GM12874 (cell line): ENCODE measurements around the gene CRYBG3.

ENCODE experiments used
- TF ChIP-seq, protein P1 (sequence below): IDR thresholded peaks from 2 replicates; pipeline ENCODE4 v1.5.1; 2011; ENCODE audit warnings: low read depth, mild to moderate bottlenecking, control low read depth, low read length, moderate library complexity; ENCODE audit not compliant: insufficient read depth

The CRYBG3 gene

DNA sequence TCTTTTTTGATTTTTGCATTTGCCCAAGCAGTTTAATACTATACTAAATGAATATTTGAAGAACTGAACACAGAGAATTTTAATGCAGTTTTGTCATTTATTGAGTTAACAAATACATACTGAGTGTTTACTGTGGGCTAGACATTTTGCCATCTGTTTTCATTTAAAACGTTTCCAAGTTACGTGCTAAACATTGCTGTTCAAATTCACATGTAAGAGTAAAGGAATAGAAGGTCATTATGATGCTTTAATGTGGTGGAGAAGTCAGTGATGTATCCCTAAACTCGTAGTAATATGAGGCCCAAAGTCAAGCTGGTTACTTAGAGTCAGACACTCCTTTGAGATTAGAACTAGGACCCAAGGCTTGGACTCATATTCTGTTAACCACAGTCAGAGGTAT lies 49.4 kb downstream of the CRYBG3 start:
- TF ChIP-seq, protein P1, sequence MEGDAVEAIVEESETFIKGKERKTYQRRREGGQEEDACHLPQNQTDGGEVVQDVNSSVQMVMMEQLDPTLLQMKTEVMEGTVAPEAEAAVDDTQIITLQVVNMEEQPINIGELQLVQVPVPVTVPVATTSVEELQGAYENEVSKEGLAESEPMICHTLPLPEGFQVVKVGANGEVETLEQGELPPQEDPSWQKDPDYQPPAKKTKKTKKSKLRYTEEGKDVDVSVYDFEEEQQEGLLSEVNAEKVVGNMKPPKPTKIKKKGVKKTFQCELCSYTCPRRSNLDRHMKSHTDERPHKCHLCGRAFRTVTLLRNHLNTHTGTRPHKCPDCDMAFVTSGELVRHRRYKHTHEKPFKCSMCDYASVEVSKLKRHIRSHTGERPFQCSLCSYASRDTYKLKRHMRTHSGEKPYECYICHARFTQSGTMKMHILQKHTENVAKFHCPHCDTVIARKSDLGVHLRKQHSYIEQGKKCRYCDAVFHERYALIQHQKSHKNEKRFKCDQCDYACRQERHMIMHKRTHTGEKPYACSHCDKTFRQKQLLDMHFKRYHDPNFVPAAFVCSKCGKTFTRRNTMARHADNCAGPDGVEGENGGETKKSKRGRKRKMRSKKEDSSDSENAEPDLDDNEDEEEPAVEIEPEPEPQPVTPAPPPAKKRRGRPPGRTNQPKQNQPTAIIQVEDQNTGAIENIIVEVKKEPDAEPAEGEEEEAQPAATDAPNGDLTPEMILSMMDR: no peak

DNA sequence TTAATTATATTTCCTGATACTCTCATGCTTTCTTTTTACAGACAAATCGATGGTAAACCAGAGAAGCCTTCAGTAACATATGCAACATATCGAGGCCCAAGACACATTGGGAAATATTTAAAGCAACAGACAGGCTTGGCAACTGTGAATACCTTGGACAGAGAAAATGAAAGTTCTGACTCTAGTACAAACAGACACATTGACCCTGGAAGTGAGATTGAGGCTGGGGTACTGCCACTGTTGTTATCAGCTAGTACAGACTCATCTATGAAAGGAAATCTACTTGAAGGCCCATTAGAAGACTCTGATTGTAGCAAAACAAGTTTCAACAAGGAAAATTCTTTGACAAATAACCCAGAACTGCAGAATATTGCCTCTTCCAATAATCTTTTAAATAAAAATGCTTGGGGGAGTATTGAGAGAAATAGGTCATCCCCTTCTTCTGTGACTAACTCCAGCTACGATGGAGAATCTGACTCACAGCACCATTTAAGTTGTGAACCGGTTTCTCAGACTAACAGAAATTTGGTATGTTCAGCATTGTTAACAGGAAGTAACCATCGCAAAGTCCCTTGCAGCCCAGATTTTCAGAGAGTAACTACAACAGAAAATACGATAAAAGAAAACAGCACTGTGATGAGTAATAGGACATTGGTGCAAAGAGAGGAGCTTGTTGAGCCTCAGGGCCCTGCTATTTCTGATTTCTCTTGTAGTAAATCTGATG lies 50.2 kb downstream of the CRYBG3 start:
- TF ChIP-seq, protein P1: no peak

DNA sequence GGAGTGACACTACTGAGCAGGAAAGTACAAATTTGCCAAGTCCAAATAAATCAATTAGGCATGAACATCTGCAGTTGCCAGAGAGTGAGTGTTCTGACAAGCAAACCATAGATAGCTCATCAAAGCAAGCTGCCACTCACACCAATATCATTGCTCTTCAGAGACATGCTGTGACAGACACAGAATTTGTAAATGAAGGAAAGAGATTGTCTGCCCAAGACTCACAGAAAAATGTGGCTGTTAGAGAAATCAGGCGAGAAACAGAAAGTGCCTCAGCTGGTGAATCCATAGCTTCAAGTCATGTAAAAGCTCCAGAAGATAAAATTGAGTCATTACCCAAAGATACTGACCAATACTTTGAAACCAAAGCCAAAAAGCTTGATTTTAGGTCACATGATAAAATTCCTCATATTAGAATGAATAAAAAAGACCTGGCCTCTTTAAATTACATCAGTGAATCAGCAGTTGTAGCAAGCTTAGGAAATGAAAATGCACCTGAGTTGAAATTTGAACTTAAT lies 50.8 kb downstream of the CRYBG3 start:
- TF ChIP-seq, protein P1: no peak

DNA sequence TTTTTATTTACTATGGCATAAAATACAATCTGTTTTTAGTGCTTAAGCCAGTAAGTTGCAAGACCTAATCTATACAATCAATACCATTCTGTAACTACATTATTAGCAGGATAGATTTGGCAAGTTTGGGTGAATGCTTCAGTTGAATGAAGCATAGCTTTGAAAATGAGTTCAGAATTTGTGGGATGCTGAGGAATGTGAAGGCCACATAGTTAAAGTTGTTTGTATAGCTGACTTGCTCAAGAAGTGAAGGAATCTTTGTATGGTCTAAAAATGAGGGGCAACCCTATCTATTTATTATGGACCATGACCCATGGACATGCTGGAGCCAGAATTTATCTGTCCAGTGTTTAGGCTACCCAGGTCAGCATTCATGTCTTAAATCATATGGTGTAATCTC lies 58.5 kb downstream of the CRYBG3 start:
- TF ChIP-seq, protein P1: no peak

DNA sequence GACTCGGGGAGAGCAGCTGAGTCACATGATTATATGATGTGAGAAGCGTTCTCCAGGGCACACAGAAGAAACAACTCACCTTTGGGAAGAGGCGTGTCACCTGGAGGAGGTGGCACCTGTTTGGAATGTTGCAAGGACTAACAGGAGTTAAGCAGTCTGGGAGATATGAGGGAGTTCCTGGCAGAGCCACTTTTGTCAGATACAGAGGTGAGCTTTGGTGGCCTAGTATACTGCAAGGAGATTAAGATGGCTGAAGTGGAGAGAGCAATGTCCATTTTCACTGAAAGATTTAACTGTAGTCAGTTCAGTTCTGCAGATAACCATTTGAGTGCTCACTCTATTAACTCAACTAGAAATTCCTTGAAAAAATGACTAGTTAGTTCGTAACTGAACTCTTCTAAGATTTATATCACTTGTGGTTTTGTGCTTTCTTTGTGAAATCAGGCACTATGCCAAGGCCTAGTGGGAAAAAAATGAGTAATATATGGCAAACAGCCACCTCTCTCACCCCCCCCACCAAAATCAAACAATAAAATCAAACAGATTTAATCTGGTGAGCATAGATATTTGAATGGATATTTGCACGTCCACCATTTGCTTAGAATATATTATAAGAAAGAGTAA lies 61.3 kb downstream of the CRYBG3 start:
- TF ChIP-seq, protein P1: no peak

DNA sequence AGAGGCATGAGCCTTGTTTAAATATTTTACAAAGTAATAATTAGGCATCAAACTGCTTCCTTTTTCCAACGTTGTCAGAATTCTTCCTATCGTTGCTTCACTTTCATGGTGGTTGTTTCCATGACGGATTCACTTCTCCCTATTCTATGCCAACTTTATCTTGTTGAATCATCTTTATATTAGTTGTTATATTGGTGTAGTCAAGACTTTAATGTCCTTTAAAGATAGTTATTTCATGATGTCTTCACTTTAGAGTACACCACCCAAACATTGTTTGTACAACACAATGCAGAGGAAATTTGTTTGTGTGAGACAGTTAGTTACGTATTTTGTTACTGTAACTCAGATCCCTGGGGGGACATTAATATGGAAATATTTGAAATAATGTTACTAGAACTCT lies 61.9 kb downstream of the CRYBG3 start:
- TF ChIP-seq, protein P1: no peak

DNA sequence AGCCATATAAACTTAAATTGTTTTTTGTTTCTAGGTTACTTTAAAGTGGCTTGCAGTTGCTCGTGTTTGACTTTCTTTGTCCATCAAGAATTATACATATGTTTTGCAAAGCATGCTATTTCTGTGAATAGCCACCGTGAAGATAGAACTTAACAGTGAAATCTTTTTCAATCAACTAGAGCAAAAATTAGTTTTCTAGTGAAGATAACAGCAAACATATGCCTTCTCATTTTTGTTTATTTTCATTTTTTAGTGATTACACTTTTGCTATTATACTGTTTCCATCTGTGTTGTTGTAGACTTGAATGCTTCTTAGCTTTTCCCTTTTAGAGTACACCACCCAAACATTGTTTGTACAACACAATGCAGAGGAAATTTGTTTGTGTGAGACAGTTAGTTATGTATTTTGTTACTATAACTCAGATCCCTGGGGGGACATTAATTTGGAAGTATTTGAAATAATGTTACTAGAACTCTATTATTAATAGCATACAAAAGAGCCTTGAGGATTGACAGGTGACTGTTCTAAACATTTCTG lies 62.8 kb downstream of the CRYBG3 start:
- TF ChIP-seq, protein P1: no peak
